Effector memory CD8-positive, alpha-beta T cell (primary cell): ENCODE measurements around the gene PRPF38B.

Experiments used
- ATAC-seq: fragments of 150-1000 bp; cut with Tn5 transposase; replicated peaks from 2 replicates; pipeline ENCODE4 v1.10.0; 2021; ENCODE audit warnings: mild to moderate bottlenecking, moderate library complexity
- DNase-seq, 3 experiments: peaks; one replicate each; pipeline ENCODE4 v3.0.0; 2021
- H3K27ac Mint-ChIP-seq, 2 donors: one replicate each; pipeline ENCODE4 v1.8.0; 2022; ENCODE audit warnings: mild to moderate bottlenecking in 2 of 2, mixed read lengths in 2 of 2, moderate library complexity in 2 of 2
- H3K27me3 Mint-ChIP-seq, 2 donors: one replicate each; pipeline ENCODE4 v1.8.0; 2022; ENCODE audit warnings: mixed read lengths in 2 of 2
- H3K36me3 Mint-ChIP-seq: one replicate; pipeline ENCODE4 v1.8.0; 2022; ENCODE audit warnings: mild to moderate bottlenecking, moderate library complexity, mixed read lengths; ENCODE audit not compliant: insufficient read depth
- H3K4me1 Mint-ChIP-seq, 2 donors: one replicate each; pipeline ENCODE4 v1.8.0; 2022; ENCODE audit warnings: low read depth in 2 of 2, mixed read lengths in 2 of 2
- H3K4me3 Mint-ChIP-seq, 2 donors: one replicate each; pipeline ENCODE4 v1.8.0; 2022; ENCODE audit warnings: mild to moderate bottlenecking in 2 of 2, mixed read lengths in 2 of 2, moderate library complexity in 2 of 2
- H3K9me3 Mint-ChIP-seq, 2 donors: one replicate each; pipeline ENCODE4 v1.8.0; 2022; ENCODE audit warnings: mixed read lengths in 2 of 2
- total RNA-seq, 9 experiments: gene quantifications; one replicate each; lab custom pipeline; 2026; lab: John Stamatoyannopoulos, UW

Gene PRPF38B, protein sequence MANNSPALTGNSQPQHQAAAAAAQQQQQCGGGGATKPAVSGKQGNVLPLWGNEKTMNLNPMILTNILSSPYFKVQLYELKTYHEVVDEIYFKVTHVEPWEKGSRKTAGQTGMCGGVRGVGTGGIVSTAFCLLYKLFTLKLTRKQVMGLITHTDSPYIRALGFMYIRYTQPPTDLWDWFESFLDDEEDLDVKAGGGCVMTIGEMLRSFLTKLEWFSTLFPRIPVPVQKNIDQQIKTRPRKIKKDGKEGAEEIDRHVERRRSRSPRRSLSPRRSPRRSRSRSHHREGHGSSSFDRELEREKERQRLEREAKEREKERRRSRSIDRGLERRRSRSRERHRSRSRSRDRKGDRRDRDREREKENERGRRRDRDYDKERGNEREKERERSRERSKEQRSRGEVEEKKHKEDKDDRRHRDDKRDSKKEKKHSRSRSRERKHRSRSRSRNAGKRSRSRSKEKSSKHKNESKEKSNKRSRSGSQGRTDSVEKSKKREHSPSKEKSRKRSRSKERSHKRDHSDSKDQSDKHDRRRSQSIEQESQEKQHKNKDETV
- 139 to 239 (median 167) reads per million in 9 experiments for total RNA-seq

DNA sequence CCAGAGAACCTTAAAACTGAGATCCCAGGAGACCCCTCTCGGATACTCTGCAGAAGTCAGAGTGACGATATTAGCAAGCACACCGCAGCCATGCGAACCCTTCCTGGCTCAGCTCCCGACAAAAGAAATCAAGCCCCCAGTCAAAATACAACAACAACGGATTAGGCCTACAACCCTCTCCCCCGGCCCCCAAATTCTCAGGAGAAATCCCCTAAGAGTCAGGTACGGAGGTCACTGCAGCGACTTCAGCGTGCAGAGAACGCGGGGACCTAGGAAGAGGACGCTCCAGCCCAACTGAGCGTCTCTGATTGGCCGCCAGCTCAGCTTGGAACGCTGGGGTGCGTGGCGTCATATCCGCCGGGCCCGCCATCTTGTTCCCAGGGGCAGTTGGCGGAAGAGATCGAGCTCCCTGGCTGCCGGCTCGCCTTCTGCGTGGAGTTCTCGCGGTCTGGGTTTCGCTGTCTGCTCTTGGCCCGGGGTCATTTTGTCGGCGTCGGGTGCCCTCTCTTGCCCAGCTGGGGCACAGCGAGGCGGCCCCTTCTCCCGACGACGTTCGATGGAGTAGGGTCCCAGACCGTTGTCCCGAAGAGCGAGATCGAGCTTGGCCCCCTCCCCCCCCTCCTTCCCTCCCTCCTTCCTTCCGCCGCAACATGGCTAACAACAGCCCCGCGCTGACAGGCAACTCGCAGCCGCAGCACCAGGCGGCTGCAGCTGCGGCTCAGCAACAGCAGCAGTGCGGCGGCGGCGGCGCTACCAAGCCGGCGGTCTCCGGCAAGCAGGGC, at the start of gene PRPF38B:
Gene PRPF38B (plus strand): TSS at position 369 of the 782 bp plus-strand sequence. CDS start 282 bp downstream, at position 651.
- Mint-ChIP-seq H3K36me3 (peaks cover 46% of the 10 kb centered on the region), H3K4me1 (peaks cover 29 to 54% of the 10 kb centered on the region in 2 donors), H3K27ac (peak within 1 kb of the TSS; percentile 99 to 100), H3K27me3 (no peaks in the 10 kb centered on the region), H3K4me3 (peak within 1 kb of the TSS; percentile 88 to 98), H3K9me3 (no peaks in the 10 kb centered on the region)
- DNase-seq (peak; percentile 88 to 90 (median 89)), ATAC-seq (peak; percentile 79)

DNA sequence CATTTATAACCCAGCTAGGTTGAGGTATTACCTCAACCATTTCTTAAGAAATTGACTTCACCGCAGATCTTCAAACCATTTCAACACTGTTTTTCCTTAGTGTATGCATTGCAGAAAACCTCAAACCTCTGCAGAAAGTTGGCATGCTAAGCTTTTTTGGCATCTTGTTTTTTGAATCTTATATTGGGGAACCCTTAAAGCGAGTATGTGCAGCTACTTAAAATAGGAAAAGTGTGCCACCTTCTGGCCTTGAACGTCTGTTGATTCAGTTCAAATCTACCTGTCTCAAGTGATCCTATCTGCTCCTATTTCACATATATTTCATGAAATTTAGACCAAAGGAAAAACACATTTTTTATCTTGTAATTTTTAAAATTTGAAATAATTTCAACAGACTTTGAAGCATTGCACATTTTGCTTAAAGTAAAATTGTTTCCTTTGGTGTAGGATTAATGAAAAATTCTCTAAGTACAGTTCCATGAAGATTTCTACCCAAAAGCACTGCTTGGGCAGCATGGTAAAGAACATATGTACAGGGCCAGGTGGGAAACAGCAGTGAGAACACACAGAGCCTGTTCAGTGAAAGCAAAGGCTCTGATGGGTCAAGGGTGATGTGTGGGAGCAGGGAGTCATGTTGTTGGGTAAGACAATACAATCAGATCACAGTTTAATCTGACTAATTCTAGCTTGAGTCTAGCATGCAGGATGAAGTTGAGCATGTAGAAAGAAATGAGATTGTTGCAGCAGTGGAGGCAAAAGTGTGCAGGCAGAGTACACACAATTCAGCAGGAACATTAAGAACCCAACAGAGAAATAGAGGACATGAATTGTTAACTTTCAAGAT, 48.4 kb upstream of the PRPF38B start:
- peaks cover 41% of the 10 kb centered on the region for H3K36me3 Mint-ChIP-seq
- peaks cover 0 to 8% of the 10 kb centered on the region in 2 donors for H3K9me3 Mint-ChIP-seq
- DNase-seq (peak; percentile 41 to 52 (median 48)), ATAC-seq (peak; percentile 7)
- H3K4me1 Mint-ChIP-seq: peaks cover 59 to 67% of the 10 kb centered on the region in 2 donors
- H3K27ac Mint-ChIP-seq: peak overlapping the region; percentile 98
- no peaks in the 10 kb centered on the region for H3K27me3 Mint-ChIP-seq
- peak overlapping the region in 1 of 2 donors; percentile 30 for H3K4me3 Mint-ChIP-seq

DNA sequence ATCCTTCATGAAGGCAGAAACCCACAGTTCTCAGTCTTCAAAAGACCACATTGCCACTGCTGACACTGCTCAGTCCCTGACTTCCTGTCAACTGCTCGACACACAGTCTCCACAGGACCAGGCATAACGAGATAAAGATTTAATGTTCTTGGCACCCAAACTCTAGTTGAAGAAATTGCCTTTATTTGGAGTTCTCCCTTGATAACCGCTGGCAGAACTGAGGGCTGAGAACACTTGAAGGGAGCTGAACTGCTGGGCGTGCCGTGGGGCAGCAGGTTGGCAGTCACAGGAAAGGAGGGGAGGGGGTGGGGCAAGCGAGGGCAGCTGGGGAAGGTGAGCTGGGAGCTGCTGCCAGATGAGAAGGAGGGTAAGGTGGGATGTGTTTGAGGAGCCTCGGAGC, 47.1 kb upstream of the PRPF38B start:
- Mint-ChIP-seq H3K36me3 (peaks cover 48% of the 10 kb centered on the region), H3K9me3 (peaks cover 0 to 8% of the 10 kb centered on the region in 2 donors), H3K27ac (peak overlapping the region; percentile 98), H3K27me3 (no peaks in the 10 kb centered on the region), H3K4me3 (peak overlapping the region; percentile 70 to 74), H3K4me1 (peaks cover 55 to 63% of the 10 kb centered on the region in 2 donors)
- ATAC-seq (peak; percentile 62), DNase-seq (peak; percentile 49 to 65 (median 55))

DNA sequence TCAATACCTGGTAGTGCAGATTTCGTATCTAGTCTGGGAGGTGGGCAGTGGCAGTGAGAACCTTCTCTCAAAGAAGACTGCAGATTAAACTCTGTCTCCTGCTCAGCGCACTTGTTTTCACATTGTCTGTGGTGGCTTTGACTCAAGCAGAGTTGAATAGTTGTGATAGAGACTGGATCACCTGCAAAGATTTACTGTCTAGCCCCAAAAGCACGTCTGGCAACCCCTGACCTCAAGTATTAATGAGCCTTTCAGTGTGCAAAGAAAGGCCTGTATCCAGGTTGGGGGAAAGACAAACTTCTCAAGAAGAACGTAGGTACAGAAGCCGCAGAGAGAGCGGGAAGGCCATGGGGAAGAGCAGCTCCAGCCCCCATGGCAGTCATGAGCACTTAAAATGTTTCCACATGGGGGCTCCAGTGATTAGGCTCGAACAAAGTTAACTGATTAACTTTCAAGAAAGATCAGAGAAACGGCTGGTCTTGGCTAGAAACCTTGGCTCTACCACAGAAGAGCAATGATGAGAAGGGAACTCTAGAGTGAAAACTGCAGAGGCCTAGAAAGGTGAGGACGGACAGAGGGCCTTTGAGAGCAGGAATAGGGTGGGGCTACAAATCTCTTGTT, 46.4 kb upstream of the PRPF38B start:
- peak overlapping the region; percentile 98 for H3K27ac Mint-ChIP-seq
- ATAC-seq: peak; percentile 3
- H3K27me3 Mint-ChIP-seq: no peaks in the 10 kb centered on the region
- H3K9me3 Mint-ChIP-seq: peaks cover 0 to 8% of the 10 kb centered on the region in 2 donors
- DNase-seq: peak in 2 of 3 experiments; percentile 10 to 41
- peak overlapping the region; percentile 70 to 74 for H3K4me3 Mint-ChIP-seq
- H3K36me3 Mint-ChIP-seq: peaks cover 48% of the 10 kb centered on the region
- H3K4me1 Mint-ChIP-seq: peaks cover 51 to 56% of the 10 kb centered on the region in 2 donors

DNA sequence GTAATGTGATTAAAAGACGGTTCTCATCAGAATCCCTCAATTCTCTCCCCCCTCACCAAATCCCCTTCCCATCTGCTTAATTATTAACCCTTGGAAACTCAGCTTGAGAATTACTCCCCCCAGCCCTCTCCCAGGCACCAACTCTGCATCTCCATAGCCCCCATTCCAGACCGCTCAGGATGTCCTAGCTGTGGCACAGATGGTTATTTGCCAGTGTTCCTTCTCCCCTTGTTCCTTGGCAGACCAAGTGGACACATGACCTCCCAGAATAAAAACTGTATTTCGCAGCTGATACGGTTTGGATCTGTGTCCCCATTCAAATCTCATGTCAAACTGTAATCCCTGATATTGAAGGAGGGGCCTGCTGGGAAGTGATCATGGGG, 45.9 kb upstream of the PRPF38B start:
- H3K4me3 Mint-ChIP-seq: peak overlapping the region; percentile 70 to 74

DNA sequence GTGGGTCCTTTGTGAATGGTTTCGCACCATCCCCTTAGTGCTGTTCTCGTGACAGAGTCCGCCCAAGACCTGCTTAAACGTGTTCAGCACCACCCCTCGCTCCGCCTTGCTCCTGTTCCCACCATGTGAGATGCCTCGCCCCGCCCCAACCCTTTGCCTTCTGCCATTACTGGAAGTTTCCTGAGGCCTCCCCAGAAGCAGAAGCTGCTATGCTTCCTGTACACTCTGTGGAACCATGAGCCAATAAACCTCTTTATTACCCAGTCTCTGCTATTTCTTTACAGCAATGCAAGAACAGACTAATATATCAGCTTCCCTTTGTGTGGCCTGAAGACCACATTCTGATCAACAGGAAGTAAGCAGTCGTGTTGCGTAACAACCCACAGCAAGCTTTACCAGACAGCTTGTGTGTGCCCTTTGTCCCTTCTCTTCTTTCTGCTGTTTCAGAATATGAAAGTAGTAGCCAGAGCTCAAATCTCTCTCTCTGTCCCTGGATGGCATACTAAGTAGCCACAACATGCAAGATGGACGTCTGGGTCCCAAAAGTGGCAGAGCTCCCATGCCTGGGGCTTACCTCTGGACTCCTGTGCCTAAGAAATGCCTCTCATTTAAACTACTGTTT, 45.4 kb upstream of the PRPF38B start:
- ATAC-seq (peak; percentile 79), DNase-seq (peak; percentile 73 to 82 (median 80))
- Mint-ChIP-seq H3K4me3 (peak overlapping the region; percentile 70 to 74), H3K36me3 (peaks cover 45% of the 10 kb centered on the region), H3K27me3 (no peaks in the 10 kb centered on the region), H3K27ac (peak overlapping the region; percentile 98), H3K4me1 (peaks cover 53 to 60% of the 10 kb centered on the region in 2 donors), H3K9me3 (peaks cover 0 to 8% of the 10 kb centered on the region in 2 donors)

More for the DNA sequence above, 45.9 kb upstream of the PRPF38B start:
- DNase-seq (no peak), ATAC-seq (no peak)
- Mint-ChIP-seq H3K27me3 (no peaks in the 10 kb centered on the region), H3K4me1 (peaks cover 51 to 56% of the 10 kb centered on the region in 2 donors), H3K36me3 (peaks cover 48% of the 10 kb centered on the region), H3K9me3 (peaks cover 0 to 8% of the 10 kb centered on the region in 2 donors), H3K27ac (peak overlapping the region; percentile 98)

DNA sequence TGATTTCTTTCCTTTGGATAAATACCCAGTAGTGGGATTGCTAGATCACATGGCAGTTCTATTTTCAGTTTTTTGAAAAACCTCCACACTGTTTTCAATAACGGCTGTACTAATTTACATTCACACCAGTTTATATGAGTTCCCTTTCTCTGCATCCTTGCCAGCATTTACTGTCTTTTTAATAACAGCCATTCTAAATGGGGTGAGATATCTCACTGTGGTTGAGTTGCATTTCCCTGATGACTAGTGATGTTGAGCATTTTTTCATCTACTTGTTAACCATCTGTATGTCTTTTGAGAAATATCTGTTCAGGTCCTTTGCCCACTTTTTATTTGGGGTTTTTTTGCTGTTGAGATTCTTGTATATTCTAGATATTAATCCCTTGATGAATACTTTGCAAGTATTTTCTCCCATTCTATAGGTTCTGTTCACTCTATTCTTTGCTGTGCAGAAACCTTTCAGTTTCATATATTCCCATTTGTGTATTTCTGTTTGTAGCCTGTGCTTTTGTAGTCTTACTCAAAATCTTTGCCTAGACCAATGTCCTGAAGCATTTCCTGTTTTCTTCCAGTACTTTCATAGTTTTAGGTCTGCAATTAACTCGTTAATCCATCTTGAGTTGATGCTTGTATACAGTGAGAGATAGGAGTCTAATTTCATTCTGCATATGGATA, 38.5 kb upstream of the PRPF38B start:
- DNase-seq (no peak), ATAC-seq (peak; percentile 97)
- Mint-ChIP-seq H3K4me3 (peak overlapping the region; percentile 3 to 70), H3K4me1 (peaks cover 24 to 39% of the 10 kb centered on the region in 2 donors), H3K36me3 (peaks cover 14% of the 10 kb centered on the region), H3K9me3 (no peaks in the 10 kb centered on the region), H3K27me3 (no peaks in the 10 kb centered on the region), H3K27ac (peak overlapping the region; percentile 74 to 92)

DNA sequence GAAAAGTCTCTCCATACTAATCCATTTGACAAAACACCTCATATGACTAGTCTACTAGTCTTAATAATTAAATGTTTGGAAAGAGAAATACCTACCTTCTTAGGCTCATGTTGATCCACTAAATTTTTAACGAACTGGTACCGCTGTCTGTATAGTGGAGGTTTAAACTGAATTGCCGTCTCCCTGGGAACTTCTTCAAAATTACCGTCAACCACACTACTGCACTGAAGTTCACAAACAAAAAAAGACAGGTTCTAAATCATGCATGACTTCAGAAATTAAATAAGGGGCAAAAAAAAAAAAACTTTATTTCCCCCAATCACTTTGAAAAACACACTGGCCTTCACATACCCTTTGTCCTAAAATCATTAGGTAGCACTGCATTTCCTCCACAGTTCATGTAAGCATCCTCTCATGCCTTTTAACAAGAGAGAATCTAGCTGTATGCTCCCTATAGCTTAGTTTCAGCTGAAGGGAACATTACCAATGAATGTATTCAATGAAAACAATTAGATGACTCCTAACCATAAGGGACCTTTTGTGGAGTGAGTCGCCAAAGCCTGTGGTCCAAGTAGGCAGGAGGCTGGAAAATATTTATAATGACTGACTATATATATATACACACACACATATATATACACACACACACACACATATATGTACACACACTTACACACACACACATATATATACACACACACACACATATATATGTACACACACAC, 34.6 kb upstream of the PRPF38B start:
- Mint-ChIP-seq H3K4me1 (peaks cover 33 to 54% of the 10 kb centered on the region in 2 donors), H3K36me3 (peaks cover 23% of the 10 kb centered on the region), H3K27me3 (no peaks in the 10 kb centered on the region), H3K27ac (peak overlapping the region; percentile 6 to 80), H3K4me3 (no peak overlapping the region), H3K9me3 (no peaks in the 10 kb centered on the region)
- ATAC-seq (no peak), DNase-seq (no peak)

DNA sequence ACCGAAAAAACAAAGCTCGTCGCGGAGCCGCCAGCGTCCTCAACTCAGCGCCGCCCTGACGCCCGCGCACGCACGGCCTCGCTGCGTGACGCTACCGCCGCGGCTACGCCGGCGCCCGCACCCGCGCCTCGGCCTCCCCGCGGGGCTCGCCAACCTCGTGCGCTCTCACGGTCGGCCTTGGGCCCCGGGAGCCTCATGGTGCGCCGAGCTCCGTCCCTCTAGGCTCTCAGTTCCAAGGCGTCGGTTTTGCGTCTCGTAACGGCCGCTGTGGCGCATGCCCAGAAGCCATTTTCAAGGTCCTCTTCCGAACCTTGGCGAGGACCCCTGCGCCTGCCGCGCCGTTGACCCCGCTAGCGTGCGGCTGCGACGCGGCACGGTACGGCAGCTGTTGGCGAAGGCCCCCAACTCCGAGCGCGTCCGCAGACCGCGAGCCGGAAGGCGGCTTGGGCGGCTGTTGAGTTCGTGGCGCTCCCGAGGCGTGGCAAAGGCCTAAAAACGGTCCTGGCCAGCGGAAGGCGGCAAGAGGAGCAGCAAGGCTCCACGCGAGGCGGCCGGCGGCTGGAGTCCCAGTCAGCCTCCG, 31.0 kb upstream of the PRPF38B start, which contains the start of gene HENMT1:
Gene HENMT1 (minus strand): TSS at position 64 of the 580 bp plus-strand sequence. CDS start 1,209 bp downstream, outside the sequence.
- peaks cover 18% of the 10 kb centered on the region for H3K36me3 Mint-ChIP-seq
- H3K27me3 Mint-ChIP-seq: no peaks in the 10 kb centered on the region
- ATAC-seq (peak; percentile 84), DNase-seq (peak; percentile 75 to 81 (median 78))
- peak within 1 kb of the TSS; percentile 81 to 83 for H3K4me3 Mint-ChIP-seq
- H3K9me3 Mint-ChIP-seq: no peaks in the 10 kb centered on the region
- H3K4me1 Mint-ChIP-seq: peaks cover 21 to 47% of the 10 kb centered on the region in 2 donors
- H3K27ac Mint-ChIP-seq: peak within 1 kb of the TSS; percentile 97 to 99

DNA sequence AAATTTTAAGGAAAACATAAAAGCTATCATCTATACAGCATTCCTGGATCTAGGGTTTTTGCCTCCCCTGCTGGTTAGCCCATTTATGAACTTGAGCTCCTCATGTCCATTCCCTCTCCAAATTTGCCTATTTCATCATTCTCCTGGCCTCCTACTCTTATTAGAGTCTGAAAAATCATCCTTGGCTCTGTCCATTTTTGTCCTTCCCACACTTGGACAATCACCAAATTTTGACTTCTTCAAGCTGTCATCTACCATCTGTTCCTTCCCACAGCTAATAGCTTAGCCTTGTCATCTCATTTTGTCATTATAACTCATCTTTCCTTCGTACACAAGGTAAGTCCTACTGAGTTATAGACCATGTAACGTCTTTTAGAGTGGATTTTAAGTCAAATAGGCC, 29.0 kb upstream of the PRPF38B start:
- ATAC-seq (no peak), DNase-seq (no peak)
- H3K9me3 Mint-ChIP-seq: no peaks in the 10 kb centered on the region
- H3K4me3 Mint-ChIP-seq: peak overlapping the region in 1 of 2 donors; percentile 2
- no peaks in the 10 kb centered on the region for H3K27me3 Mint-ChIP-seq
- H3K4me1 Mint-ChIP-seq: peaks cover 16 to 36% of the 10 kb centered on the region in 2 donors
- H3K36me3 Mint-ChIP-seq: peaks cover 18% of the 10 kb centered on the region
- H3K27ac Mint-ChIP-seq: peak overlapping the region in 1 of 2 donors; percentile 44
